MV-4-11 (cell line): ENCODE data around the gene WASHC1.
"Not testable (repeated sequence)": the region's sequence is repeated elsewhere in the genome, so short reads cannot be mapped to it uniquely, and the experiment has no call there.

Experiments
- DNase-seq: peaks from one replicate; lab custom pipeline; 2025; lab: John Stamatoyannopoulos, UW

The WASHC1 gene

DNA sequence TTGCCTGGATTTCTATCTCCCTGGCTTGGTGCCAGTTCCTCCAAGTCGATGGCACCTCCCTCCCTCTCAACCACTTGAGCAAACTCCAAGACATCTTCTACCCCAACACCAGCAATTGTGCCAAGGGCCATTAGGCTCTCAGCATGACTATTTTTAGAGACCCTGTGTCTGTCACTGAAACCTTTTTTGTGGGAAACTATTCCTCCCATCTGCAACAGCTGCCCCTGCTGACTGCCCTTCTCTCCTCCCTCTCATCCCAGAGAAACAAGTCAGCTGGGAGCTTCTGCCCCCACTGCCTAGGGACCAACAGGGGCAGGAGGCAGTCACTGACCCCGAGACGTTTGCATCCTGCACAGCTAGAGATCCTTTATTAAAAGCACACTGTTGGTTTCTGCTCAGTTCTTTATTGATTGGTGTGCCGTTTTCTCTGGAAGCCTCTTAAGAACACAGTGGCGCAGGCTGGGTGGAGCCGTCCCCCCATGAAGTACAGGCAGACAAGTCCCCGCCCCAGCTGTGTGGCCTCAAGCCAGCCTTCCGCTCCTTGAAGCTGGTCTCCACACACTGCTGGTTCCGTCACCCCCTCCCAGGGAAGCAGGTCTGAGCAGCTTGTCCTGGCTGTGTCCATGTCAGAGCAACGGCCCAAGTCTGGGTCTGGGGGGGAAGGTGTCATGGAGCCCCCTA, 15.0 kb downstream of the WASHC1 start:
- not testable (repeated sequence) for DNase-seq

DNA sequence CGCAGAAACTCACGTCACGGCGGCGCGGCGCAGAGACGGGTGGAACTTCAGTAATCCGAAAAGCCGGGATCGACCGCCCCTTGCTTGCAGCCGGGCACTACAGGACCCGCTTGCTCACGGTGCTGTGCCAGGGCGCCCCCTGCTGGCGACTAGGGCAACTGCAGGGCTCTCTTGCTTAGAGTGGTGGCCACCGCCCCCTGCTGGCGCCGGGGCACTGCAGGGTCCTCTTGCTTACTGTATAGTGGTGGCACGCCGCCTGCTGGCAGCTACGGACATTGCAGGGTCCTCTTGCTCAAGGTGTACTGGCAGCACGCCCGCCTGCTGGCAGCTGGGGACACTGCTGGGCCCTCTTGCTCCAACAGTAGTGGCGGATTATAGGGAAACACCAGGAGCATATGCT, 18.1 kb downstream of the WASHC1 start:
- not testable (repeated sequence) for DNase-seq

DNA sequence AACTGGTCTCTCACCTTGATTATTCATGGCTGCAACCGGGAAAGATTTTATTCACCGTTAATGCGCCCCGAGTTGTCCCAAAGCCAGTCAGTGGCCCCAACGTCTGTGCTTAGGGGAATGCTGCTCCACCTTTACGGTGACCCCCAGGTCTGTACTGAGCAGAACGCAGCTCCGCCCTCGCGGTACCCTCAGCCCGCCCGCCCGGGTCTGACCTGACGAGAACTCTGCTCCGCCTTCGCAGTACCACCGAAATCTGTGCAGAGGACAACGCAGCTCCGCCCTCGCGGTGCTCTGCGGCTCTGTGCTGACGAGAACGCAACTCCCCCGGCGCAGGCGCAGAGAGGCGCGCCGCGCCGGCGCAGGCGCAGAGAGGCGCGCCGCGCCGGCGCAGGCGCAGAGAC, 18.6 kb downstream of the WASHC1 start:
- not testable (repeated sequence) for DNase-seq

DNA sequence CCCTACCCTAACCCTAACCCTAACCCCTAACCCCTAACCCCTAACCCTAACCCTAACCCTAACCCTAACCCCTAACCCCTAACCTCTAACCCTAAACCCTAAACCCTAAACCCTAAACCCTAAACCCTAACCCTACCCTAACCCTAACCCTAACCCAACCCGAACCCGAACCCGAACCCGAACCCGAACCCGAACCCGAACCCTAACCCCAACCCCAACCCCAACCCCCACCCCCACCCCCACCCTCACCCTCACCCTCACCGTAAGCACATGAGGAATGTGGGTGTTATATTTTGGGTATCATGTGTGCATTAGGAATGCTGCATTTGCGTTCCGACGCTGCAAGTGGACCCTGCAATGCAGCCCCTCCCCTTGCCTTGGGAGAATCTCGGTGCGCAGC, 19.0 kb downstream of the WASHC1 start:
- not testable (repeated sequence) for DNase-seq
